Measurements from ENCODE around the gene LPP. TPM values are rescaled to one million over a fixed set of nuclear protein-coding genes. Genes with fewer than 3 reads are reported as not detected.

The LPP gene
- polyA plus RNA-seq, 3 donors: 22.8 to 30.0 (median 26.9) TPM

GRCh38 chr3:188272481-188273372, 118.8 kb downstream of the LPP start:
- no peak for DNase-seq

GRCh38 chr3:188274249-188274915, 120.4 kb downstream of the LPP start:
- no peak for DNase-seq

DNA sequence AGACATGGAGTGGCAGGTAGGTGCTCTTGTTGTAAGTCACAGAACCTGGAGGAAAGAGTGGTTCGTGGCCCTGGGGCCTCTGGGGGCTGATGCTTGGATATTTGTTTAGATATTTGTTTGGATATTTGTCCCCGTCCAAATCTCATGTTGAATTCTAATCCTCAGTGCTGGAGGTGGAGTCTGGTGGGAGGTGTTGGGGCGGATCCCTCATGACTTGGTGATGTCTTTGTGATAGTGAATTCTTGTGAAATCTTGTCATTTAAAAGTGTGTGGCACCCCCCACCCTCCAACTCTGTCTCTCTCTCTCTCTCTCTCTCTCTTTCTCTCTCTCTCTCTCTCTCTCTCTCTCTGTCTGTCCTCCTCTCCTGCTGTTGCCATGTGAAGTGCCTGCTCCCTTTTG, 122.4 kb downstream of the LPP start:
- DNase-seq: no peak

GRCh38 chr3:188278717-188279324, 124.9 kb downstream of the LPP start:
- no peak for DNase-seq

DNA sequence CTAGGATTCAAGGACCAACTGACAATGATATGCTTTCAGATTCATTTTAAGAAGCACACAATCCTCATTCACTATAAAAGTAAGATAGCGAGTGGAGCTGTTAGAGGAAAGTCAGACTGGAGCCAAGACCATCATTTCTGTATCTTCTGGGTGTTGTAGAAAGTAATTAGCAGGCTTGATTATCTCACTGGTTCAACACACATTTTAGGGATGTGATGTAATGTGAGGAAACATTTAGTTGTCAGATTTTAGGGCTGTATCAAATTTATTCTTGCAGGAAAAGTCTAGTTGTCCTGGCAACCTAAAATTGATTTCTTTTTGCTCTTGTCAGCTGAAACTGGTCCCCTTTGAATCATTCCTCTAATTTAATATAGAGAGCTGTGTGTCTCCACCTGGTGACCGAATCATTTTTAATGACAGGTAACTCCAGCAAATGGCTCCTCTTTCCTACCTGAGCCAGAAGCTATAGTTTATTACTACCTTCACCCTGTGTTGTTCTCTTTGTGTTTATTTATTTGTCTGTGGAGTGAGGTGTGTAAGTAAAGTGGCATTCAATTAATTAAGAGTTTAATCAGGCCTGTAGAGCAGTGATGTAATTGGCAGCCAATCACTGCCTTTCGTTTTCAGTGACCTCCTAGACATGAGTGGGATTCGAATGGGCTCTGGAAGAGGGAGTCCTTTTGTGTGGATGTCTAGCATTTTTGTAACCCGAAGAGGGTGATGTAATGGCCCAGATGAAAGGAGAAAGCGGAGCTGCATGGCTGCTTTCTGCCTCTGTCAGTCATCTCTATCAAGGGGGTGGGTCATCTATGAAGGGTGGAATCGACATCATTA, 125.8 kb downstream of the LPP start:
- DNase-seq: no peak

- DNase-seq: no peak
Measured at GRCh38 chr3:188280627-188281026, 126.7 kb downstream of the LPP start.

- no peak for DNase-seq
Measured at GRCh38 chr3:188282871-188283270, 128.9 kb downstream of the LPP start.

- DNase-seq: no peak
Measured at GRCh38 chr3:188283347-188283746, 129.4 kb downstream of the LPP start.

GRCh38 chr3:188284455-188285212, 130.7 kb downstream of the LPP start:
- no peak for DNase-seq

DNA sequence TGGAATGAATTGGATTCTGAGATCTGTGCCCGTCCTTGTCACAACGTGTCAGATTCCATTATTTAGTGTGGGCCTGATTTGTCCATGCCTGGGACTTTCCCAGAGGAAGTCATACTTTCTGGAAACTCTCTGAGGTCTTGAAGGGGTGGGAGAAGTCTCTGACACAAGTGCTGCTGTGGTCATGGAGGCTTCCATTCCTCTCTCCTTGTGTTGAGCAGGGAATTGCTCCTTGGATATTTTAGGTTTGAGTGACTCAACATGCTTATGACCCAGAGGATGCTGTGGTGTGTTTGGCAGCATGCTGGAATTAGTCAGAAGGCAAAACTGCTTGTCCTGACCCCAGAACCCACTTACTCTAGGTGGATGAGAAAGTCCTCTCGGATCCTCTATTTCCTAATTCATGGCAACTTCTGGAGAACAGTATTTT, 132.1 kb downstream of the LPP start:
- no peak for DNase-seq

- DNase-seq: no peak
Measured at GRCh38 chr3:188287339-188287738, 133.4 kb downstream of the LPP start.

GRCh38 chr3:188287762-188288505, 134.0 kb downstream of the LPP start:
- DNase-seq: no peak

DNA sequence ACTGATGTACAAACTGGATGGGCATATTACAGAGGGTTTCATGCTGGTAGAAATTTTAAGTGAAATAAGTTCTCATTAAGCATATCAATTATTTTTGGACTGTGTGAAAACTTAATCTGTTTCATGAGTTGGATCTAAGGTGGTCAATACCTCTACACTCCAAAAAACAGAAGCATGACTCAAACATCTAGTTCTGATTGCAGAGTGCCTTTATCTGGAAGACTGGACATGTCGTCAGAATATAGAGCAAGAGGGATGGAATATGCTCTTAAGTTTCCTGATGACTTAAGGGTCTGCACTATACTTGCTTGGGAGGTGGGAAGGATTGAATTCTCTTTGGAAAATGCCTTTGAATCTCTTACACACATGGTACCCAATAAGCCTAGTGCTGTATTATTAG, 138.3 kb downstream of the LPP start:
- no peak for DNase-seq

- DNase-seq: no peak
Measured at GRCh38 chr3:188292827-188293226, 138.9 kb downstream of the LPP start.

GRCh38 chr3:188294113-188294512, 140.2 kb downstream of the LPP start:
- DNase-seq: no peak

GRCh38 chr3:188294823-188295487, 141.0 kb downstream of the LPP start:
- DNase-seq: no peak

DNA sequence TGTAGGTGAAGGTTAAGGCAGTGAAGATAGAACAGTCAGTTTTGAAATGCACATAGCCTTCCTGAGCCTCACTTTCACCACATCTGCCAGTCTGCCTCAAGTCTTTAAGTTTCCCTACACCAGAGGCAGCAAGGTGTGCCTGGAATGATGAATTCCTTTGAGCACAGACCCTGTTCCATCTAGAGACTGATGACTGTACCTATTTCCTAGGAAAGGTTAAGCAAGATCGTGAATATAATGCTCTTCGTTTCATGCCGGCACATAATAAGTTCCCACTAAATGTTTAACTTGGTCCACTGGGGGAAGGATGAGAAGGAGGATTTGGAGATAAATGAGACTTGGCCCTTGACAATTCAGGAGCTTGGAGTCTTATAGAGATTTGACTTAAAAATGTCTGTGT, 141.9 kb downstream of the LPP start:
- DNase-seq: no peak

DNA sequence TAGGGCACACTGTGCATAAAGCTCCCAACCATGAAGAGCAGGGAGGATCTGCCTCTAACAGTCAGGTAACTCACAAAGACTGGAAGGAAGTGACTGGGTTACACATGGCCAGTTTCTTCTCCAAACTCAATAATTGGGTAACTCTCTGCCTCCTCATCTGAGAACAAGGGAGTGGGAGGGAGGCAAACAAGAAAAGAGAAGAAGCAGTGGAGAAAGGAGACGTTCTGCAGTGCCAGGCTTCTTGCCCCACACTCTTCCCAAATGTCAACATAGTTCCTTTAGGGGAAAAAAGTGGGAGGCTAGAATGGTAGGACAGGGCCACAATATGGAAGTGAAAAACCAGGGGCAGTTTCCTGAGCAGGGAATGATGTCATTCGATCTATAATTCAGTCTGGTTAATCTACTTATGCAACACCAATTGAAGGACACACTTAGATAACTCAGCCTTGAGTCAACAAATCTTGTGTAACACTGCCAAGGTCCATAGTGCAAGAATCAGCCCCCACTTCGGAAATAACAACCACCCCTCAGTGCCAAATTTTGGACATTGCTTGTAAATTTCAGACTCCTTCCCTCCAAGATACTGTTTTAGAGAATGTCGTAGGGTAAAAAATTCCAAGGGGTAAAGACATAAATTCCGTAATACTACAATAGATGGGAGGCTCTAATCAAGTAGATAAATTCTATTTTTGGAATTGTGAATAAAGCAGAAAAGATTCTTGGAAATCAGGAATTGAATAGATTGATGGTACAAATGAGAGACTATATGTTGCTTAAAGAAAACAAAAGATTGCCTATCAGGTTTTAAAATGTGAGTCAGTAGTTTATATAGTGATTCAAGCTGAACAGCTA, 143.0 kb downstream of the LPP start:
- DNase-seq: no peak

GRCh38 chr3:188298585-188298984, 144.6 kb downstream of the LPP start:
- no peak for DNase-seq
